WI38 (cell line): ENCODE results near the gene DLGAP1.

ENCODE experiments used
- H3K4me3 ChIP-seq: 2 replicates; pipeline ENCODE4 v1.5.1; 2011; ENCODE audit warnings: low read depth, mild to moderate bottlenecking, control low read depth, low read length
- CTCF ChIP-seq: IDR thresholded peaks from 2 replicates; pipeline ENCODE4 v1.5.1; 2012; ENCODE audit warnings: low read depth, mild to moderate bottlenecking, control low read depth, low read length

The DLGAP1 gene

GRCh38 chr18:3648200-3648599 is 806.9 kb downstream of the DLGAP1 start:
- H3K4me3 ChIP-seq: no peak overlapping the region
- TF ChIP-seq CTCF: no peak

- TF ChIP-seq CTCF: no peak
- no peak overlapping the region for H3K4me3 ChIP-seq
Observed at GRCh38 chr18:3647636-3648035, 807.5 kb downstream of the DLGAP1 start.

- TF ChIP-seq CTCF: no peak
Observed at GRCh38 chr18:3645384-3646156, 809.5 kb downstream of the DLGAP1 start.

GRCh38 chr18:3634250-3634939 is 820.7 kb downstream of the DLGAP1 start:
- no peak for TF ChIP-seq CTCF
- H3K4me3 ChIP-seq: no peak overlapping the region

More at GRCh38 chr18:3645384-3646156, 809.5 kb downstream of the DLGAP1 start:
- no peak overlapping the region for H3K4me3 ChIP-seq

DNA sequence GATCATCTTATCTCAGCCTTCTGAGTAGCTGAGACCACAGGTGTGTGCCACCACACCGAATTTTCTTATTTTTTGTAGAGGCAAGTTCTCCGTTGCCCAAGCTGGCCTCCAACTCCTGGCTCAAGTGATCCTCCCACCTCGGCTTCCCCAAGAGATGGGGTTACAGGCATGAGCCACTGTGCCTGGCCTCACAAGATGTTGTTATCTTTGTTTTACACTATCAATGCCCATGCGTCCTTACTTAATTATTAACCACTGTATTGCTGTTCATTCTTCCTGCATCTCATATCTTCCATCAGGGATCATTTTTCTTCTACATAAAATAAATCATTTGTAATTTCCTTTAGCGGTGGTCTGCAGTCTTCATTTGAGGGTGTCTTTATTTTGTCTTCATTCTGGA is 823.2 kb downstream of the DLGAP1 start:
- no peak overlapping the region for H3K4me3 ChIP-seq
- TF ChIP-seq CTCF: no peak

DNA sequence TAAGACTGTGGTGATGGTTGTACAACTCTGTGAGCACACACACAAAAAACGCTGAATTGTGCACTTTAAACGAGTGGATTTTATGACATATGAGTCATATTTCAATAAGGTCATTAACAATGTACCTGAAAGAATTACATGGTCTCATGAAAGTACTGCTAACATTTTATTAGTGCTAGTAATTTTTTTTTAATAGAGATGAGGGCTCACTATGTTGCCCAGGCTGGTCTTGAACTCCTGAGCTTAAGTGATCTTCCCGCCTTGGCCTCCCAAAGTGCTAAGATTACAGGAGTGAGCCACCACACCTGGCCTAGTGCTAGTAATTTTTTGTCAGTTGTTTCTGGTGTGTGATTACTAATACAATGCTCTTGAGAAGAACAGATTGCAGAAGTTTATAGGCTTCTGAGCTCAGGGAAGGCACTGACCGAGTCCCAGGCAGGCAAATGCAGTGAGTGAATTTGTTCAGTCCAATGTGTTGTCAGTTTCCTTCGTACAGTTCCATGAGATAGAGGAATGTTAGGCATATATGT is 828.1 kb downstream of the DLGAP1 start:
- H3K4me3 ChIP-seq: no peak overlapping the region

More for the DNA sequence above, 828.1 kb downstream of the DLGAP1 start:
- TF ChIP-seq CTCF: no peak
